PFSK-1 (cell line): ENCODE measurements around the gene SYT6.

Source experiments
- FOXP2 ChIP-seq: optimal IDR thresholded peaks from 2 replicates; pipeline ENCODE3; 2011; ENCODE audit warnings: borderline replicate concordance, control low read depth, inconsistent platforms; ENCODE audit not compliant: insufficient read depth; ENCODE audit errors: extremely low read length, extremely low read depth
- POLR2AphosphoS5 ChIP-seq: IDR thresholded peaks from 2 replicates; pipeline ENCODE4 v1.6.1; 2012; ENCODE audit warnings: low read depth, mild to moderate bottlenecking, control low read depth, low read length, moderate library complexity
- REST ChIP-seq, 2 experiments: IDR thresholded peaks; 2 replicates each; pipeline versions ENCODE4 v1.6.1 to v1.8.0; 2011 to 2012; ENCODE audit warnings: low read depth in 2 of 2, low read length in 2 of 2, control low read depth in 1 of 2, inconsistent platforms in 1 of 2, mild to moderate bottlenecking in 1 of 2, moderate library complexity in 1 of 2; ENCODE audit not compliant: insufficient read depth in 1 of 2

Gene SYT6

GRCh38 chr1:114040273-114041015 is 113.2 kb downstream of the SYT6 start:
- TF ChIP-seq FOXP2 (no peak), REST (IDR thresholded peaks at IDR 0.05; ENCODE audit: insufficient read depth in 1 of 2, low read depth in 2 of 2, low read length in 2 of 2) (no peak), POLR2AphosphoS5 (no peak)
